H7 (cell line): ENCODE data around the gene ACTA1. TPM values are rescaled to one million over a fixed set of nuclear protein-coding genes. Genes with fewer than 3 reads are reported as not detected.

Experiments
- DNase-seq: peaks from one replicate; pipeline ENCODE4 v3.0.0; 2012
- H3K27me3 ChIP-seq: 2 replicates; pipeline ENCODE4 v1.6.0; 2011; ENCODE audit warnings: mild to moderate bottlenecking, low read length; ENCODE audit not compliant: control insufficient read depth, insufficient read depth
- H3K36me3 ChIP-seq: replicated peaks from 2 replicates; pipeline ENCODE4 v1.5.1; 2011; ENCODE audit warnings: low read length; ENCODE audit not compliant: control insufficient read depth, insufficient read depth
- H3K4me3 ChIP-seq: 2 replicates; pipeline ENCODE4 v1.5.1; 2011; ENCODE audit warnings: low read depth, mild to moderate bottlenecking, control low read depth, low read length, moderate library complexity; ENCODE audit not compliant: insufficient read depth
- total RNA-seq: library from RNA; depleted of rRNA; stranded (reverse); fragments of >200 nt; shearing (Covaris generic); gene quantifications from 2 replicates; pipeline ENCODE4 v1.2.3, GENCODE V29; 2014; rRNA removed

Gene ACTA1
- total RNA-seq, 1 experiment from 2014 or later, result 1.8 TPM

- Histone ChIP-seq H3K4me3 (no peak overlapping the region), H3K27me3 (peaks cover 2% of the 10 kb centered on the region; the same call in 1 of the 2 replicates), H3K36me3 (no peaks in the 10 kb centered on the region)
- no peak for DNase-seq
These were observed 49.9 kb downstream of the ACTA1 start for GRCh38 chr1:229383961-229384360.

DNA sequence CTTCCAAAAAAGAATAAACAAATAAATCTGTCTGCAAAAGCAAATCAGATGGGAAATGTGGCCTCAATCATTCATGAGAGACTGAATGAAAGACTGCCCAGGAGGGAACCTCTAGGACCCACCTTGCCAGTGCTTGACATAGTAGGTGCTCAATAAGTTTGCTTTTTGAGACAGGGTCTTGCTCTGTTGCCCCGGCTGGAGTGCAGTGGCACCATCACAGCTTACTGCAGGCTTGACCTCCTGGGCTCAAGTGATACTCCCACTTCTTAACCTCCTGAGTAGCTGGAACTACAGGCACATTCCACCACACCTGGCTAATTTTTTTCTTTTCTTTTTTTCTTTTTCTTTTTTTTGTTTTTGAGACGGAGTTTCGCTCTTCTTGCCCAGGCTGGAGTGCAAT lies 50.7 kb downstream of the ACTA1 start:
- no peak overlapping the region for H3K4me3 ChIP-seq
- peaks cover 2% of the 10 kb centered on the region; the same call in 1 of the 2 replicates for H3K27me3 ChIP-seq
- no peaks in the 10 kb centered on the region for H3K36me3 ChIP-seq
- no peak for DNase-seq

Other genes with a start within 250 kb of the ACTA1 start
- 47.0 and 60.7 TPM in 2 replicates for gene RAB4A, start 163.0 kb downstream of the ACTA1 start, total RNA-seq
- gene CCSAP, start 91.0 kb downstream of the ACTA1 start, total RNA-seq, result 8.6 and 12.8 TPM in 2 replicates
- 72.5 and 78.1 TPM in 2 replicates for gene NUP133, start 74.2 kb upstream of the ACTA1 start, total RNA-seq
- gene ABCB10, start 124.6 kb upstream of the ACTA1 start, total RNA-seq, result 18.0 and 19.8 TPM in 2 replicates
- gene TAF5L, start 192.0 kb upstream of the ACTA1 start, total RNA-seq, result 32.8 and 34.6 TPM in 2 replicates
- 35.4 and 37.5 TPM in 2 replicates for gene URB2, start 192.2 kb upstream of the ACTA1 start, total RNA-seq